Right ventricle myocardium superior (tissue), 1 donor: ENCODE measurements around the gene C9orf72. TPM values are rescaled to one million over a fixed set of nuclear protein-coding genes. Genes with fewer than 3 reads are reported as not detected.

Experiments used
- ATAC-seq: fragments of 200-7000 bp; cut with Tn5 transposase; one replicate; pipeline ENCODE4 v1.9.1; 2020; ENCODE audit warnings: mild to moderate bottlenecking; ENCODE audit not compliant: poor library complexity
- DNase-seq: peaks from one replicate; pipeline ENCODE4 v3.0.0-alpha.2; 2020
- intact Hi-C: fragments of 100-400 bp; cut with DNase I; formaldehyde crosslinking; loops from one replicate; pipeline ENCODE4 v1.11.2; 2022
- total RNA-seq: library from RNA; stranded (reverse); fragmentation: NEBNext Ultra II Directional; extraction: Animal tissue kit (Norgen Biotek cat#: 25700); gene quantifications from one replicate; pipeline ENCODE4 v1.2.1, GENCODE V29; 2021
- donor health status: DM: no; HTN: yes; CAD: no; lungs with severe emphysema.

Gene C9orf72
- total RNA-seq, 1 donor from 2014 or later, result 20.2 TPM

DNA sequence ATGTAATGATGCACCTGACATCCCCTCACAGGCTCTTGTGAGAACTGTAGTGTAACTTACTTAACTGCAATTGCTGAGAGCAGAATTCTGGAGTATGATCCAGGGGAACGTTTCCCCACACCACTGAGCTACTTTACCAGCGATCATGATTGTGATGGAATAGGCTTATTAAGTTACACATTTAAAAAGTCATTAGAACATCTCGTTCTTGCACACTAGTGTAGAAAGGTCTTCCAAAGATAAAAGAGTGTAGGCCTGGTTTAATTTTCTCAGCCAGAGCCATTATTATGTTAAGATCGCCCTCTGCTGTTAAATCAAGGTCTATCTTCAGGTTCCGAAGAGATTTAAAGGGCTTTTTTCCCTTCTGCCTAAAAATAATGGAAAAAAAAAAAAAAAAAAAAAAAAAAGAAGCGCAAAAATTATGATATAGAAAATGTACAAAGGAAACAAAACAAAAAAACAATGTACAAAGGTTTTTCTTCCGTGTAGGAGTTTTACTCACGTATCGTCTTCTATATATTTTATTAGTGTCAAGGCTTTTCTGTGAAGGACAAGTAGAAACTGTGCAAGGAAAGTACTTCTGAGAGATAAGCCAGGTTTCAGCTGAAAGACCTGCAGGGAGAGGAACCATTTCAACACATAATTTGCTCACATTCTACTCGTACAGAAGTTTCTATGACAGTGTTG, 25.1 kb downstream of the C9orf72 start:
- ATAC-seq (peak; percentile 95), DNase-seq (no peak)
- intact Hi-C loops, result loop anchor here (5.0 to 10.0 kb wide), 2 partner anchors 63 to 216 kb away; no protein-coding TSS in a partner anchor

DNA sequence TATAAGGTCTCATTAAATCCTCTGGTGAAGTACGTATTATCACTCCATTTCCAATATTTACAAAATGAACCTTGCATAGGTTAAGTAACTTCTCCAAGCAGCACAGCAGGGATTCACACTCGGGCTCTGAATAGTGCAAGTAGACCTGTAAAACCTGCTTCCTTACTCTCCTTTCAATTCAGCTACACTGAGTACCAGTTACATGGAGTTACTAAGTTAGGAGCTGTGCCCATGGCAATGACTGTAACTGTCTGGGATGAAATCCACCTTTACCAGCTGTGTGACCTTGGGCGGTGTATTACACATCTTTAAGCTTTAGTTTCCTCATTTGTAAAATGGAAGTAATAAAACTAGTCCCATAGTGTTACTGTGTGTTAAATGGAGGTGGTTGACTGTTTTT, 27.8 kb downstream of the C9orf72 start:
- DNase-seq, result no peak
- ATAC-seq, result no peak
- intact Hi-C loops, result loop anchor here (5.0 to 10.0 kb wide), 2 partner anchors 61 to 213 kb away; no protein-coding TSS in a partner anchor

DNA sequence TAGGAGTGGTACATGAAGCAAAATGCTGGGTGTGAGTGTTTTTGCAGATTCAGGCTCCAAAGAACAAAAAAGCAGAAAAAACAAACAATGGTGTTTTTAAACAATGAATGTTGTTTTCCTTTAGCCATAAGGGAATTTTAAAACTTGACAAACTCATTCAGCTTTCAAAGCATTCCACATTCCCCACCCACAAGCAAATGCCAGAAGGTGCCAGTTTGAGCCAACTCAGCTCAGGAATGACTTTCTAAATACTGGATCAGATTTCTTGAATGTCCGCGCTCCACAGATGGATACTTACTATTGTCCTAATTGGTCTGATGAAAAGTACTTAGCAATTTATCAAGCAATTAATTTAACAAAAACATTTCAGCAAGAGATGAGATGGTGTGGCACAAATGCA, 30.8 kb downstream of the C9orf72 start:
- DNase-seq (no peak), ATAC-seq (no peak)
- intact Hi-C loops, result loop anchor here (10.0 kb wide), 1 partner anchor 58 kb away; no protein-coding TSS in a partner anchor

GRCh38 chr9:27541740-27542139, 31.5 kb downstream of the C9orf72 start:
- ATAC-seq (no peak), DNase-seq (no peak)
- intact Hi-C loops, result loop anchor here (10.0 kb wide), 1 partner anchor 57 kb away; no protein-coding TSS in a partner anchor

DNA sequence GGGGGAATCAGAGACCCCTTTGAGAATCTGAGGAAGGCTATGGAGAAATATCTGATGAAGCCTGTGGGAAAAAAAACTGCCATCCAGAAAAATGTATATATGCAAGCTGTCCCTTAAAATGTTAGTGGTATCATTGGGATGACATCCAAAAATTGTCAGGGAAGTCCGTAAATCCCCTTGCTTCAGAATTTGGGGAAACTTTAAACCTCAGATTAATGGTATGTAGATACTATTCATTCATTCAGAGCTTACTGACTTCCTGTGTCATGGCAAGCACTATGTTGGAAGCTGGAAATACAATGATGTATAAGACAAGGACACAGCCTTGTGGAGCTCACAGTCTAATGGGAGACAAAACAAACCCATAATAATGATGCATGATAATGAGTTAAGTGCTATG, 32.8 kb downstream of the C9orf72 start:
- no peak for ATAC-seq
- intact Hi-C loops, result loop anchor here (10.0 kb wide), 1 partner anchor 56 kb away; no protein-coding TSS in a partner anchor
- DNase-seq, result no peak

DNA sequence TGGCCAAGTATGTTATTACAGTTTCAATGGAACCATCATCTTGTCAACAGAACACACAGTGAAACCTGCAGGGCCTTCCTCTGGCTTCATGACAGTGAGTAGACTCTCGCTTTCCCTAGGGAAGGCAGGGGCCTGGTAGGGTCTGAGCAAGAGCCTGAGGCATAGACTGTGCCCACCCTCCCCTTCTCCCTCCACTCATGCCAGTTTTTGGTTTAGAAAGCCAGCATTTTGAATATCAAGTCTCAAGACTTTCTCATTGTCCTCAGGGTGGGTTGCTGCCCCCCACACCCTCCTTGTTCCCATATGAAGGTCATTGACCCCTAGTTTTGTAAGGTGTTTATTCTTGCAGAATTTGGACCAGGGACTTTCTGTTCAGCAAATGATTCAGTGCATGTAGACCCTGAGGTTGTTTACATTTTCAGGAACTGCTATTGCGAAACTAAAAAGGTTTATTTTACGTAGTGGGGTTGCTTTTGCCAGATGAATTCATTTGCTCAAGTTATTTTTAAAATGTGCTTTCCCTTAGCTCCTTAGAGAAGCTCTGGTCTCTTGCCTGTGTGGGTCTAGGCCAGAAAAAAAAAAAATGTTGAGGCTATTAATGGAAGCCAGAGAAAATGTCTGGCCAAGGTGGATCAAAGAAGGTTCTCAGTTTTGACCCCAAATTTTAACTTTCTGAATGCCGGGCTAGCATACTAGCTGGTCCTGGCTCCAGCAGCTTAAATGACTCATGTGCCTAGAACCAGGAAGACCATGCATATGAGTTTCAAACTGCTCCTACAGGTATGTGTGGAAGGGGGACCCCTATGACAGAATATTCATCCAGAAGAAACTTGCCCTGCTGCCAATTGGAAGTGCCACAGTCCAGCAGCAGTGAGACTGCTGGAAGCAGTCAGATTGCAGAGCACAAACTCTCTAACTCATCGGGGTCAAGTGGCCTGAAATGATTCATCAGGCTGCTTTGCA, 33.5 kb downstream of the C9orf72 start:
- DNase-seq (peak; percentile 33), ATAC-seq (peak; percentile 91)
- intact Hi-C loops, result loop anchor here (10.0 kb wide), 1 partner anchor 55 kb away; no protein-coding TSS in a partner anchor

DNA sequence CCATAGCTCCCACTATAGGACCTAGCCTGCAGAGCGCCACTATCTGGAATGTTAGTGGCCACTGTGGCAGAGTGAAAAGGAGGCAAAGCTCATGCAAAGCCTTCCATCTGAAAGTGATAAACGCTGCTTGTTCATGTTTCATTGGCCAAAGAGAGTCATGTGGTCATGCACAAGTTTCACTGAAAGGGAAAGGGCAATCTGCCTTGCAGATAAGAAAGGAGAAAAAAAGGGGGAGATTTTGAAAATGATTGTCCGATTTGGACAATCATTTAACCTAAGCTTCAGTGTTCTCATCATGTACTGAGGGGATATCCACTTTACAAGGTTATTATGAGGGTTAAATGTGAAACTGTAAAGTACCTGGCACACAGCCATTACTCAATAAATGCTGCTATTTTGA, 34.6 kb downstream of the C9orf72 start:
- no peak for DNase-seq
- intact Hi-C loops, result no loop called here
- ATAC-seq, result no peak

GRCh38 chr9:27537756-27538155, 35.5 kb downstream of the C9orf72 start:
- intact Hi-C loops, result no loop called here
- no peak for ATAC-seq
- no peak for DNase-seq

- DNase-seq, result peak; percentile 29
- ATAC-seq, result peak; percentile 17
- intact Hi-C loops, result no loop called here
These were observed 36.2 kb downstream of the C9orf72 start for GRCh38 chr9:27537027-27537435.

- intact Hi-C loops, result no loop called here
- DNase-seq, result no peak
- no peak for ATAC-seq
These were observed 37.1 kb downstream of the C9orf72 start for GRCh38 chr9:27536168-27536567.

DNA sequence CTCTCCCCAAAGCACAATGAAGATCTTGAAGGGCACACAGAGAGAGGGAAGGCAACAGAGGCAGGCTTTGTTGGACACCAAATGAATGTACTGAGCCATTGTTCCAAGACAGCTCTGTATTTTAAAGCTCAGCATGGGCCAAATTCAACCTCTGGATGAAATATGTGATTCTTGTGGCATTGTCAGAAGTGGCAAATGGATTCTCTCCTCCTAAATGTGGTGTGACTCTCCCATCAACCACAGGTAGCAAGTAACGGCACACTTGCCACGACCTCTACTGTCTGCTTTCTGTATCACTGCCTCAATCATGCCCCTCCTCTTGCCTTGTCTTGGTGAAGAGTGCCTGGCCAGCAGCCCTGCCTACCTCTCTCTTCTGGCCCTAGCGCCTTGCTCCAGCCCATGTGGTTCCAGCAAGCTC, 37.6 kb downstream of the C9orf72 start:
- peak; percentile 29 for DNase-seq
- intact Hi-C loops, result no loop called here
- ATAC-seq, result no peak

- DNase-seq, result no peak
- ATAC-seq, result no peak
- intact Hi-C loops, result no loop called here
These were observed 38.5 kb downstream of the C9orf72 start for GRCh38 chr9:27534658-27535209.

- ATAC-seq, result no peak
- no peak for DNase-seq
- intact Hi-C loops, result no loop called here
These were observed 39.1 kb downstream of the C9orf72 start for GRCh38 chr9:27534131-27534530.

- DNase-seq (no peak), ATAC-seq (no peak)
- intact Hi-C loops, result no loop called here
These were observed 40.0 kb downstream of the C9orf72 start for GRCh38 chr9:27533311-27533710.

GRCh38 chr9:27532046-27532445, 41.2 kb downstream of the C9orf72 start:
- intact Hi-C loops, result no loop called here
- ATAC-seq (no peak), DNase-seq (no peak)

DNA sequence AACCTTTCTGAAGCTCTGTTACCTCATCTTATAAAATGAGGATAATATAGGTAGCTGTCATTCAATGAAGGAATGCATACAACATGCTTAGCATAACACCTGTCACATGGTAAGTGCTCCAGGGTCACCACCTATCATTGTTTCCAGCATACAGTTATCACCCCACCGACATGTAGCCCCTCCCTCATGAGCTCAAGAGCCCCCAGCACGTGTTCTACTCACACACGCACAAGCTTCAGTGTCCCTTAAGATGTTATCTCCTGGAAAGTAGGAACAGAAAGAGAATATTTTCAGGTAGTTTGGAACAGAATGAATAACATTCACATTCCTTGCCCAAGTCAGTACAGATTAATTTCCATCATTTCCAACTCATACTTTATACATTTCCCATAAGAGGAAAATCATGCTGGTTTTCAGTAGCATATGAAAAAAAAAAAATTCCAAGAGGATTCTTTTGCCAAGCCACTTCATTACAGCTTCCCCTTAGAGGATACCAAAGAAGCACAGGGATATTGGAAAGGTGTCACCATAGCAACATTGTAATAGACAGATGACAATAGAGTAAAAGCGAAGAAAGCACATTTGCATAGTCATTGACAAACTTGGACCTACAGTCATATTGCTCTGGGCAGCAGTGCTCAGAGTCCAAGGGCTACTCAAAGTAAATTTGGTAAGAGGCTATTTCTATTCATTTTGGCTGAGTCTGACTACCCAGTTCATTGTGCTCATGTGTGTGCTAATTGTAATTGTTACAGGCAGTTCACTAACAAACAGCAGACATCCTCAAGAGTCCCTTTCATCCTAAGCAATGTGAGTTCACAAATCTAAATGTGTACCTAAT, 42.1 kb downstream of the C9orf72 start:
- intact Hi-C loops, result no loop called here
- DNase-seq (no peak), ATAC-seq (no peak)

DNA sequence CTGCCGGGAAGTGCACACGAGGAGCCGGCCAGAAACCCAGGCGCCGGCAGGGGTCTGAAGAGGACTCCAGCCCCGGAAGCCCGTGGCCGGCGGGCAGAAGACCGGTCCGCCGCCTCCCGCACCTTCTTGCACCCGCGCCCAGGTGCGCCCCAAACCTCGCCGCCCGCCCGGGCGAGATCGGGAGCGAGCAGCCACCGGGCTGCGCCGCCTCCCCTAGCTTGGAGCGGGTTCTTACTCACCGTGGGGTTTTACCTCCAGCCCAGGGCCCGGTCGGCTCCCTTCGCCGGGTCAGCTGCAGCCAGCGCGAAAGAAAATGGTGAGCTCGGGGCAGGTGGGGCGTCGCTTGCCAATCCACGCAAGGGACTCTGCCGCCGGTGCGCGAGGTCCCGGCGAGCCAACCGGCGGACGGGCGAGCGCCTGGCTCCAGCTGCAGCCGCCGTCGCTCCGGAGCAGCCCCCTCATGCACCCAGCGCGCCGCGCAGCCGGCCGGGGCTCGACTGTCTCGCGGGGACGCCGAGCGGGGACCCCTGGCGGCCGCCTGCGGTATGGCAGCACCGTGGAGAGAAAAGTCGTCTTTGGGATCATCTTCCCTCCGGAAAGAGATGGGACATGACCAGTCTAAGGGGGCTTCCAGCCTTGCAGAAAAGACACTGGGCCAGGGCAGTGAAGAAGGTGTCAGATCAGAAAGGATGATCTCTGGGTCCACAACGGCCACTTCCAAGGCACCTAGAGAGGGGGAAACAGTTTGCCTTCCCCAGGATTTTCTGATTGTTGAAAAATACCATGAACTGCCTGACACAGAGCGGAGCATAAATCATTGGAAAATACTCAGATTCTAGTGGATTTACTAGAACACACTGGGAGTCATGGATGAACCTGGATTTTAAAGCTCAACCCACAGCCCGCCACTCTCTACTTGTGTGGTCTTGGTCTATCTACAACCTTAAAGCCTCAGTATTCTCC, 43.7 kb downstream of the C9orf72 start, which contains the start of gene MOB3B:
Gene MOB3B, minus strand, starts transcription at position 499 of the 963 bp plus-strand sequence. CDS start 74,264 bp downstream, outside the sequence.
- DNase-seq, result peak; percentile 92

More for the DNA sequence above, 43.7 kb downstream of the C9orf72 start, which contains the start of gene MOB3B:
- intact Hi-C loops, result loop anchor here (1.0 to 10.0 kb wide), 3 partner anchors 95 to 196 kb away; no protein-coding TSS in a partner anchor
- ATAC-seq, result peak; percentile 94
